Hepatocyte (in vitro differentiated cells): Measurements from ENCODE around the gene RETN. TPM values are rescaled to one million over a fixed set of nuclear protein-coding genes. Genes with fewer than 3 reads are reported as not detected.

Experiments used
- DNase-seq: peaks from one replicate; pipeline ENCODE4 v3.0.0-alpha.2; 2016; ENCODE audit warnings: low spot score
- H2AFZ ChIP-seq: fragments of 200-600 bp; sonication (generic); 2 replicates; pipeline ENCODE4 v1.6.0; 2016; ENCODE audit warnings: antibody characterized with exemption, mild to moderate bottlenecking
- H3K27ac ChIP-seq: fragments of 200-600 bp; sonication (generic); 2 replicates; pipeline ENCODE4 v1.5.1; 2016; ENCODE audit warnings: mild to moderate bottlenecking
- H3K27me3 ChIP-seq: fragments of 200-600 bp; sonication (generic); 2 replicates; pipeline ENCODE4 v1.6.1; 2016
- H3K36me3 ChIP-seq: fragments of 200-600 bp; sonication (generic); replicated peaks from 2 replicates; pipeline ENCODE4 v1.5.1; 2016; ENCODE audit warnings: low read depth; ENCODE audit not compliant: insufficient read depth
- H3K4me1 ChIP-seq: fragments of 200-600 bp; sonication (generic); 2 replicates; pipeline ENCODE4 v1.5.1; 2016; ENCODE audit warnings: mild to moderate bottlenecking, moderate library complexity; ENCODE audit not compliant: insufficient read depth
- H3K4me2 ChIP-seq: fragments of 200-600 bp; sonication (generic); 2 replicates; pipeline ENCODE4 v1.6.0; 2016
- H3K4me3 ChIP-seq: fragments of 200-600 bp; sonication (generic); 2 replicates; pipeline ENCODE4 v1.5.1; 2016; ENCODE audit warnings: mild to moderate bottlenecking
- H3K79me2 ChIP-seq: fragments of 200-600 bp; sonication (generic); 2 replicates; pipeline ENCODE4 v1.6.0; 2017; ENCODE audit warnings: mild to moderate bottlenecking
- H3K9me2 ChIP-seq: fragments of 200-600 bp; sonication (generic); replicated peaks from 2 replicates; pipeline ENCODE4 v1.6.0; 2017; ENCODE audit warnings: mild to moderate bottlenecking; ENCODE audit not compliant: insufficient read depth
- H3K9me3 ChIP-seq: fragments of 200-600 bp; sonication (generic); 2 replicates; pipeline ENCODE4 v1.5.1; 2016; ENCODE audit warnings: low read depth, mild to moderate bottlenecking
- H4K20me1 ChIP-seq: fragments of 200-600 bp; sonication (generic); 2 replicates; pipeline ENCODE4 v1.6.0; 2016; ENCODE audit warnings: mild to moderate bottlenecking; ENCODE audit not compliant: insufficient read depth, poor library complexity, severe bottlenecking
- EZH2 ChIP-seq: fragments of 200-600 bp; sonication (generic); IDR thresholded peaks from 2 replicates; pipeline ENCODE4 v1.6.1; 2016; ENCODE audit warnings: antibody characterized with exemption, mild to moderate bottlenecking, borderline replicate concordance
- EZH2phosphoT487 ChIP-seq: fragments of 200-600 bp; sonication (generic); IDR thresholded peaks from one replicate; pipeline ENCODE4 v1.6.1; 2018; ENCODE audit warnings: antibody characterized with exemption, mild to moderate bottlenecking, low read depth, moderate library complexity; ENCODE audit not compliant: unreplicated experiment, severe bottlenecking
- WGBS: methylation state at CpG from one replicate; pipeline ENCODE4 v1.1.6; 2016; ENCODE audit warnings: low lambda C conversion rate; ENCODE audit errors: missing lambda C conversion rate; 5-methylcytosine and 5-hydroxymethylcytosine counted together
- polyA plus RNA-seq: library from polyadenylated mRNA; unstranded; fragments of >200 nt; fragmentation: Nextera tagmentation; extraction: Ambion mirVana; gene quantifications from 2 replicates; pipeline ENCODE4 v1.2.1, GENCODE V29; 2016
- total RNA-seq: library from RNA; depleted of rRNA; stranded (reverse); fragments of >200 nt; gene quantifications from 2 replicates; pipeline ENCODE4 v1.2.3, GENCODE V29; 2014
- TF ChIP-seq, protein P1 (sequence below): fragments of 200-600 bp; sonication (generic); IDR thresholded peaks from 2 replicates; pipeline ENCODE4 v1.5.1; 2016; ENCODE audit warnings: antibody characterized with exemption, mild to moderate bottlenecking; ENCODE audit not compliant: poor library complexity

Gene RETN
- total and polyA plus RNA-seq, 2 experiments from 2014 or later = 0.74 TPM; not detected in 1

GRCh38 chr19:7645163-7645562 lies 23.7 kb upstream of the RETN start:
- no peak overlapping the region for H3K4me2 ChIP-seq
- H2AFZ ChIP-seq = no peak overlapping the region
- no peaks in the 10 kb centered on the region for H3K9me2 ChIP-seq
- no peaks in the 10 kb centered on the region for H4K20me1 ChIP-seq
- WGBS = 94% methylated on average over 14 of the region's 14 CpGs
- no peak overlapping the region for H3K4me3 ChIP-seq
- H3K4me1 ChIP-seq = no peaks in the 10 kb centered on the region
- no peak overlapping the region for H3K27ac ChIP-seq
- no peaks in the 10 kb centered on the region for H3K27me3 ChIP-seq
- TF ChIP-seq EZH2phosphoT487 = no peak
- no peak for TF ChIP-seq EZH2
- TF ChIP-seq, protein P1, sequence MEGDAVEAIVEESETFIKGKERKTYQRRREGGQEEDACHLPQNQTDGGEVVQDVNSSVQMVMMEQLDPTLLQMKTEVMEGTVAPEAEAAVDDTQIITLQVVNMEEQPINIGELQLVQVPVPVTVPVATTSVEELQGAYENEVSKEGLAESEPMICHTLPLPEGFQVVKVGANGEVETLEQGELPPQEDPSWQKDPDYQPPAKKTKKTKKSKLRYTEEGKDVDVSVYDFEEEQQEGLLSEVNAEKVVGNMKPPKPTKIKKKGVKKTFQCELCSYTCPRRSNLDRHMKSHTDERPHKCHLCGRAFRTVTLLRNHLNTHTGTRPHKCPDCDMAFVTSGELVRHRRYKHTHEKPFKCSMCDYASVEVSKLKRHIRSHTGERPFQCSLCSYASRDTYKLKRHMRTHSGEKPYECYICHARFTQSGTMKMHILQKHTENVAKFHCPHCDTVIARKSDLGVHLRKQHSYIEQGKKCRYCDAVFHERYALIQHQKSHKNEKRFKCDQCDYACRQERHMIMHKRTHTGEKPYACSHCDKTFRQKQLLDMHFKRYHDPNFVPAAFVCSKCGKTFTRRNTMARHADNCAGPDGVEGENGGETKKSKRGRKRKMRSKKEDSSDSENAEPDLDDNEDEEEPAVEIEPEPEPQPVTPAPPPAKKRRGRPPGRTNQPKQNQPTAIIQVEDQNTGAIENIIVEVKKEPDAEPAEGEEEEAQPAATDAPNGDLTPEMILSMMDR = no peak
- H3K9me3 ChIP-seq = no peaks in the 10 kb centered on the region
- no peaks in the 10 kb centered on the region for H3K36me3 ChIP-seq
- DNase-seq = no peak
- no peaks in the 10 kb centered on the region for H3K79me2 ChIP-seq

- H3K36me3 ChIP-seq = no peaks in the 10 kb centered on the region
- WGBS = 80% methylated on average over 19 of the region's 20 CpGs
- no peaks in the 10 kb centered on the region for H4K20me1 ChIP-seq
- no peaks in the 10 kb centered on the region for H3K9me2 ChIP-seq
- no peak for TF ChIP-seq EZH2
- TF ChIP-seq EZH2phosphoT487 = no peak
- TF ChIP-seq, protein P1 = no peak
- no peaks in the 10 kb centered on the region for H3K9me3 ChIP-seq
- no peak for DNase-seq
- H3K27me3 ChIP-seq = no peaks in the 10 kb centered on the region
- no peak overlapping the region for H3K4me3 ChIP-seq
- no peak overlapping the region for H3K27ac ChIP-seq
- H3K79me2 ChIP-seq = no peaks in the 10 kb centered on the region
- H3K4me1 ChIP-seq = no peaks in the 10 kb centered on the region
- H2AFZ ChIP-seq = no peak overlapping the region
- no peak overlapping the region for H3K4me2 ChIP-seq
These were observed 23.0 kb upstream of the RETN start for GRCh38 chr19:7645656-7646425.

GRCh38 chr19:7646426-7646700 lies 22.5 kb upstream of the RETN start:
- 90% methylated on average over 7 of the region's 8 CpGs for WGBS

More at GRCh38 chr19:7646426-7646700, 22.5 kb upstream of the RETN start:
- no peaks in the 10 kb centered on the region for H3K9me3 ChIP-seq
- H3K36me3 ChIP-seq = no peaks in the 10 kb centered on the region
- H4K20me1 ChIP-seq = no peaks in the 10 kb centered on the region
- H3K4me2 ChIP-seq = no peak overlapping the region
- TF ChIP-seq EZH2 (no peak), EZH2phosphoT487 (no peak)
- TF ChIP-seq, protein P1 = no peak
- H3K79me2 ChIP-seq = no peaks in the 10 kb centered on the region
- no peaks in the 10 kb centered on the region for H3K9me2 ChIP-seq
- no peaks in the 10 kb centered on the region for H3K4me1 ChIP-seq
- DNase-seq = no peak
- H3K27ac ChIP-seq = no peak overlapping the region
- no peak overlapping the region for H3K4me3 ChIP-seq
- no peaks in the 10 kb centered on the region for H3K27me3 ChIP-seq
- H2AFZ ChIP-seq = no peak overlapping the region
